ENCODE data around the gene DOCK9. TPM values are rescaled to one million over a fixed set of nuclear protein-coding genes. Genes with fewer than 3 reads are reported as not detected.

The DOCK9 gene
- total and polyA plus RNA-seq, 2 donors (not counting 3 experiments of a cell fraction or from before 2014, with no cell fraction given), result 147 to 323 TPM

- no peak overlapping the region for H2AFZ ChIP-seq (ENCODE audit: low read depth, low read length)
- intact Hi-C loops (cut with micrococcal nuclease), result no loop called here
- no peaks in the 10 kb centered on the region for H4K20me1 ChIP-seq (replicated peaks; ENCODE audit: control insufficient read depth, extremely low read depth, insufficient read depth, low read length)
- ChIA-PET CTCF (interaction anchor here (1.6 kb wide), 1 partner anchor 10 kb away, joined by 5 read pairs; the partner anchor contains the start of gene DOCK9), POLR2A (interaction anchor here (1.2 kb wide), 1 partner anchor 10 kb away, joined by 3 read pairs; the partner anchor contains the start of gene DOCK9)
- H3K79me2 ChIP-seq (ENCODE audit: control insufficient read depth, insufficient read depth, low read length), result peaks cover 3% of the 10 kb centered on the region
- no peak overlapping the region for H3K4me2 ChIP-seq (ENCODE audit: insufficient read depth, low read length)
- H3K9ac ChIP-seq (replicated peaks; ENCODE audit: extremely low read depth, insufficient read depth, low read length), result no peak overlapping the region
- H3K4me1 ChIP-seq (ENCODE audit: control insufficient read depth, extremely low read depth, insufficient read depth, low read length), result peaks cover 8% of the 10 kb centered on the region
- DNase-seq (ENCODE audit: low read depth, low spot score) (no peak), FAIRE-seq (no peak)
- peaks cover 0 to 2% of the 10 kb centered on the region in 2 experiments for H3K36me3 ChIP-seq (ENCODE audit: control insufficient read depth in 2 of 2, extremely low read depth in 1 of 2, insufficient read depth in 2 of 2, low read length in 2 of 2)
- no peaks in the 10 kb centered on the region for H3K27me3 ChIP-seq (ENCODE audit: control insufficient read depth in 2 of 2, insufficient read depth in 2 of 2, low read length in 2 of 2)
- dilution Hi-C loops (cut with MboI; ENCODE audit: extremely low pct_ligation_motif_present, low sequenced_read_pairs), result no loop called here
- TF ChIP-seq EZH2 (IDR thresholded peaks at IDR 0.05; ENCODE audit: borderline replicate concordance, low read depth, low read length, severe bottlenecking) (no peak), FOS (IDR thresholded peaks at IDR 0.05; ENCODE audit: borderline replicate concordance, insufficient read depth, low read length) (no peak), POLR2A (IDR thresholded peaks at IDR 0.05; ENCODE audit: low read depth, low read length) (no peak), POLR2AphosphoS5 (IDR thresholded peaks at IDR 0.05; ENCODE audit: insufficient read depth, low read depth, low read length) (no peak), MYC (IDR thresholded peaks at IDR 0.05; ENCODE audit: low read depth, low read length) (no peak)
- no peak overlapping the region for H3K27ac ChIP-seq (ENCODE audit: insufficient read depth, low read depth, low read length)
- BruUV-seq (replicated peaks), result no TSS peak
- H3K9me1 ChIP-seq (replicated peaks; ENCODE audit: control insufficient read depth, extremely low read depth, insufficient read depth, low read length), result no peaks in the 10 kb centered on the region
- H3K9me3 ChIP-seq (replicated peaks; ENCODE audit: control insufficient read depth, insufficient read depth, low read length), result no peaks in the 10 kb centered on the region
- no peak overlapping the region for H3K4me3 ChIP-seq (replicated peaks in 1 of 3; ENCODE audit: insufficient read depth in 1 of 3, low read depth in 1 of 3, low read length in 3 of 3)
Observed at GRCh38 chr13:98988277-98988676, 10.4 kb upstream of the DOCK9 start.

GRCh38 chr13:98987275-98987674 lies 9.4 kb upstream of the DOCK9 start:
- H3K4me1 ChIP-seq (ENCODE audit: control insufficient read depth, extremely low read depth, insufficient read depth, low read length), result peaks cover 18% of the 10 kb centered on the region

More at GRCh38 chr13:98987275-98987674, 9.4 kb upstream of the DOCK9 start:
- H3K4me3 ChIP-seq (replicated peaks in 1 of 3; ENCODE audit: insufficient read depth in 1 of 3, low read depth in 1 of 3, low read length in 3 of 3), result no peak overlapping the region
- H3K36me3 ChIP-seq (ENCODE audit: control insufficient read depth in 2 of 2, extremely low read depth in 1 of 2, insufficient read depth in 2 of 2, low read length in 2 of 2), result peaks cover 0 to 2% of the 10 kb centered on the region in 2 experiments
- FAIRE-seq (no peak), DNase-seq (ENCODE audit: low read depth, low spot score) (no peak)
- no peaks in the 10 kb centered on the region for H3K27me3 ChIP-seq (ENCODE audit: control insufficient read depth in 2 of 2, insufficient read depth in 2 of 2, low read length in 2 of 2)
- peaks cover 3% of the 10 kb centered on the region for H3K79me2 ChIP-seq (ENCODE audit: control insufficient read depth, insufficient read depth, low read length)
- no TSS peak for BruUV-seq (replicated peaks)
- no peak overlapping the region for H2AFZ ChIP-seq (ENCODE audit: low read depth, low read length)
- no peaks in the 10 kb centered on the region for H4K20me1 ChIP-seq (replicated peaks; ENCODE audit: control insufficient read depth, extremely low read depth, insufficient read depth, low read length)
- no peaks in the 10 kb centered on the region for H3K9me3 ChIP-seq (replicated peaks; ENCODE audit: control insufficient read depth, insufficient read depth, low read length)
- no peak overlapping the region for H3K27ac ChIP-seq (ENCODE audit: insufficient read depth, low read depth, low read length)
- dilution Hi-C loops (cut with MboI; ENCODE audit: extremely low pct_ligation_motif_present, low sequenced_read_pairs), result no loop called here
- no peak overlapping the region for H3K9ac ChIP-seq (replicated peaks; ENCODE audit: extremely low read depth, insufficient read depth, low read length)
- no peaks in the 10 kb centered on the region for H3K9me1 ChIP-seq (replicated peaks; ENCODE audit: control insufficient read depth, extremely low read depth, insufficient read depth, low read length)
- POLR2A ChIA-PET, result no interaction called here
- no peak overlapping the region for H3K4me2 ChIP-seq (ENCODE audit: insufficient read depth, low read length)
- TF ChIP-seq MYC (IDR thresholded peaks at IDR 0.05; ENCODE audit: low read depth, low read length) (no peak), MAX (IDR thresholded peaks at IDR 0.05; ENCODE audit: insufficient read depth, insufficient read length) (no peak), FOS (IDR thresholded peaks at IDR 0.05; ENCODE audit: borderline replicate concordance, insufficient read depth, low read length) (no peak), JUN (IDR thresholded peaks at IDR 0.05; ENCODE audit: borderline replicate concordance, insufficient read depth, insufficient read length, low read depth) (no peak), EZH2 (IDR thresholded peaks at IDR 0.05; ENCODE audit: borderline replicate concordance, low read depth, low read length, severe bottlenecking) (no peak), POLR2A (IDR thresholded peaks at IDR 0.05; ENCODE audit: low read depth, low read length) (no peak), GATA2 (IDR thresholded peaks at IDR 0.05; ENCODE audit: insufficient read depth, insufficient read length, low read depth, low read length) (no peak), POLR2AphosphoS5 (IDR thresholded peaks at IDR 0.05; ENCODE audit: insufficient read depth, low read depth, low read length) (no peak), CTCF (IDR thresholded peaks at IDR 0.05; ENCODE audit: extremely low read depth in 1 of 2, insufficient read depth in 1 of 2, low read depth in 1 of 2, low read length in 2 of 2) (no peak)
- CTCF ChIA-PET, result interaction anchor here (1.3 to 1.6 kb wide), 3 partner anchors 9 to 16 kb away, joined by 3 to 5 read pairs (median 3); partner anchors contain the start of gene DOCK9
- intact Hi-C loops (cut with micrococcal nuclease), result no loop called here

All from endothelial cell of umbilical vein (primary cell).